ENCODE results near the gene ZNF813. TPM values are rescaled to one million over a fixed set of nuclear protein-coding genes. Genes with fewer than 3 reads are reported as not detected.

ZNF813 gene
- total RNA-seq, 2 experiments from 2014 or later: 6.0 to 7.8 TPM

GRCh38 chr19:53536225-53536548 is 68.7 kb downstream of the ZNF813 start:
- H3K36me3 Mint-ChIP-seq (ENCODE audit: low read depth): peaks cover 62% of the 10 kb centered on the region

DNA sequence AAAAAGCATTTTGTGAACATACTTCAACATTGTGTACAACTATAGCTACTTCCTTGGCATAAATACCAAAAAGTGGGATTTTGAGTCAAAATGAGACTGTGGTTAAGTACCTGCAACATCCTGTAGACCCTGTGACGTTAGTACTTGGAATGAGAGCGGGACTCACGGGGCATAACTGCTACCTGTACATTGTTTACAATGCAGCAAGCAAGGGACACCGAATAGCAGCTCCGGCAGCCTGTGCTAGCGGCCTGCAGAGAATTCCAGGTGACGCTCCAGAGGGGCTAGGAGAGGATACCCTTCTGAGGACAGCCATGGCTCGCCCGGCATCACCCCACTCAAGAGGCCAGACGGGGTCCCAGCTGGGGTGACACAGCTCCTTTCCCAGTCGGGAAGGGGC is 69.6 kb downstream of the ZNF813 start:
- no peak for DNase-seq
- no peaks in the 10 kb centered on the region for H3K27me3 Mint-ChIP-seq
- ChIA-PET CTCF (interaction anchor here (0.8 to 1.5 kb wide), 3 partner anchors 16 to 112 kb away, joined by 3 to 4 read pairs (median 3); partner anchors contain the start of gene ZNF761), POLR2A (interaction anchor here (1.0 to 2.4 kb wide), 3 partner anchors 16 to 18 kb away, joined by 6 to 13 read pairs (median 6); no protein-coding TSS in a partner anchor)
- intact Hi-C loops (cut with micrococcal nuclease): no loop called here
- TF ChIP-seq, protein P1, sequence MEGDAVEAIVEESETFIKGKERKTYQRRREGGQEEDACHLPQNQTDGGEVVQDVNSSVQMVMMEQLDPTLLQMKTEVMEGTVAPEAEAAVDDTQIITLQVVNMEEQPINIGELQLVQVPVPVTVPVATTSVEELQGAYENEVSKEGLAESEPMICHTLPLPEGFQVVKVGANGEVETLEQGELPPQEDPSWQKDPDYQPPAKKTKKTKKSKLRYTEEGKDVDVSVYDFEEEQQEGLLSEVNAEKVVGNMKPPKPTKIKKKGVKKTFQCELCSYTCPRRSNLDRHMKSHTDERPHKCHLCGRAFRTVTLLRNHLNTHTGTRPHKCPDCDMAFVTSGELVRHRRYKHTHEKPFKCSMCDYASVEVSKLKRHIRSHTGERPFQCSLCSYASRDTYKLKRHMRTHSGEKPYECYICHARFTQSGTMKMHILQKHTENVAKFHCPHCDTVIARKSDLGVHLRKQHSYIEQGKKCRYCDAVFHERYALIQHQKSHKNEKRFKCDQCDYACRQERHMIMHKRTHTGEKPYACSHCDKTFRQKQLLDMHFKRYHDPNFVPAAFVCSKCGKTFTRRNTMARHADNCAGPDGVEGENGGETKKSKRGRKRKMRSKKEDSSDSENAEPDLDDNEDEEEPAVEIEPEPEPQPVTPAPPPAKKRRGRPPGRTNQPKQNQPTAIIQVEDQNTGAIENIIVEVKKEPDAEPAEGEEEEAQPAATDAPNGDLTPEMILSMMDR (IDR thresholded peaks at IDR 0.05): no peak
- H3K9me3 Mint-ChIP-seq: peaks cover 2% of the 10 kb centered on the region
- ATAC-seq: peak; percentile 6
- H3K4me1 Mint-ChIP-seq (ENCODE audit: low read depth): peaks cover 20% of the 10 kb centered on the region
- H3K27ac Mint-ChIP-seq: peak overlapping the region; percentile 98
- H3K4me3 Mint-ChIP-seq: peak overlapping the region; percentile 94
- H3K36me3 Mint-ChIP-seq (ENCODE audit: low read depth): peaks cover 60% of the 10 kb centered on the region

More at GRCh38 chr19:53536225-53536548, 68.7 kb downstream of the ZNF813 start:
- Mint-ChIP-seq H3K4me1 (ENCODE audit: low read depth) (peaks cover 18% of the 10 kb centered on the region), H3K9me3 (peaks cover 3% of the 10 kb centered on the region), H3K27me3 (no peaks in the 10 kb centered on the region), H3K27ac (peak overlapping the region; percentile 81), H3K4me3 (peak overlapping the region; percentile 32)
- intact Hi-C loops (cut with micrococcal nuclease): no loop called here
- TF ChIP-seq, protein P1 (IDR thresholded peaks at IDR 0.05): no peak
- ChIA-PET CTCF (interaction anchor here (1.3 to 1.5 kb wide), 2 partner anchors 16 to 111 kb away, joined by 3 to 4 read pairs; no protein-coding TSS in a partner anchor), POLR2A (interaction anchor here (0.6 to 2.4 kb wide), 4 partner anchors 16 to 76 kb away, joined by 3 to 13 read pairs (median 4); no protein-coding TSS in a partner anchor)
- DNase-seq (no peak), ATAC-seq (no peak)

DNA sequence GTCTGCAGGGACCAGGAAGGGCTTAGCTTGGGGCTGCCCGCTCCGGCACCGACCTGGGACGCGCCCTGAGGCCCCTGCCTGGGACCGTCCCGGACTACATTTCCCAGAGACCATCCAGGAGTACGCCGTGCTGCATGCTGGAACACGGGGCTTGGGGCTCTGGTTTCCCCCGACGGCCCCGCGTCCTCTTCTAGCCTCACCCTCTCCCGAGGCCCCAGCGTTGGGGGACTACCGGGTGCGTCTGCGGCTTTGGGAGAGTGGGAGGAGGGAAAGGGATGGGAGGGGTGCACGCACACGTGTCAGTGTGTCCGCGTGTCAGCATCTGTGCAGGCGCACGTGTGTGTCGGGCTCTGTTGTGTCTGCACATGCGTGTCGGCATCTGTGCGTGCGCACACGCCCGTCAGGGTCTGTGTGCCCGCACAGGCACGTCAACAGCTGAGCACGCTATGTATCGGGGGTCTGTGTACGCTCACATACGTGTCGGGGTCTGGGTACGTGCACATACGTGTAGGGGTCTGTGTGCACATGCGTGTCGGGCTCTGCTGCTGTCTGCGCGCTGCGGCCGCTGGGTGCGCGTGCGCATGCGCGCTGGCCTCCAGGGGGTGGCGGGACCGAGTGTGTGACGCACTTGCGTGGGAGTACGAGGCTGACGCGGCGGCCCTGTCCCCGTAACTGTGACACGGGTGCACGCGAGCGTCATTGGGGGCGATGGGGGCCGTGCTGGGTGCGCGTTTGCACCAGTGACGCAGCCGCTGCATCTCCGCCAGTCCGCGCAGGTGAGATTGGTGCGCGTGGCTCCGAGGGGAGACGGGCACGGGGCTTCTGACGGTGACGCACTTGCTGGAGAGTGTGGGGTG is 70.2 kb downstream of the ZNF813 start, which contains the start of gene ZNF331:
Gene ZNF331, plus strand, starts transcription at position 625 of the 857 bp plus-strand sequence. CDS start 31,232 bp downstream, outside the sequence.
- peaks cover 2% of the 10 kb centered on the region for H3K9me3 Mint-ChIP-seq
- intact Hi-C loops (cut with micrococcal nuclease): no loop called here
- TF ChIP-seq, protein P1 (IDR thresholded peaks at IDR 0.05): no peak
- DNase-seq (peak; percentile 91), ATAC-seq (peak; percentile 78)
- peak within 1 kb of the TSS; percentile 94 for H3K4me3 Mint-ChIP-seq
- ChIA-PET CTCF (interaction anchor here (1.5 kb wide), 1 partner anchor 113 kb away, joined by 4 read pairs; no protein-coding TSS in a partner anchor), POLR2A (interaction anchor here (0.6 to 2.4 kb wide), 4 partner anchors 16 to 22 kb away, joined by 4 to 13 read pairs (median 6); no protein-coding TSS in a partner anchor)
- peaks cover 20% of the 10 kb centered on the region for H3K4me1 Mint-ChIP-seq (ENCODE audit: low read depth)
- peak within 1 kb of the TSS; percentile 98 for H3K27ac Mint-ChIP-seq
- no peaks in the 10 kb centered on the region for H3K27me3 Mint-ChIP-seq
- peaks cover 61% of the 10 kb centered on the region for H3K36me3 Mint-ChIP-seq (ENCODE audit: low read depth)

GRCh38 chr19:53538378-53539109 is 71.0 kb downstream of the ZNF813 start:
- peak overlapping the region; percentile 98 for H3K27ac Mint-ChIP-seq
- H3K36me3 Mint-ChIP-seq (ENCODE audit: low read depth): peaks cover 57% of the 10 kb centered on the region
- ATAC-seq (peak; percentile 4), DNase-seq (peak; percentile 10)
- peaks cover 21% of the 10 kb centered on the region for H3K4me1 Mint-ChIP-seq (ENCODE audit: low read depth)
- TF ChIP-seq, protein P1 (IDR thresholded peaks at IDR 0.05): no peak
- ChIA-PET CTCF (no interaction called here), POLR2A (interaction anchor here (0.5 to 2.4 kb wide), 3 partner anchors 18 to 113 kb away, joined by 3 to 13 read pairs (median 4); no protein-coding TSS in a partner anchor)
- intact Hi-C loops (cut with micrococcal nuclease): no loop called here
- peaks cover 2% of the 10 kb centered on the region for H3K9me3 Mint-ChIP-seq
- no peaks in the 10 kb centered on the region for H3K27me3 Mint-ChIP-seq
- peak overlapping the region; percentile 94 for H3K4me3 Mint-ChIP-seq
